Effector memory CD4-positive, alpha-beta T cell (primary cell): ENCODE data around the gene UGT1A9.

Experiments
- DNase-seq, 3 donors: peaks; one replicate each; pipeline ENCODE4 v3.0.0-alpha.2; 2020
- H3K27ac ChIP-seq: 2 replicates; pipeline ENCODE4 v1.7.0; 2013; ENCODE audit warnings: mild to moderate bottlenecking, low read length, moderate library complexity; ENCODE audit not compliant: insufficient read depth, poor library complexity, severe bottlenecking
- H3K27me3 ChIP-seq: replicated peaks from 2 replicates; pipeline ENCODE4 v1.7.0; 2013; ENCODE audit warnings: mild to moderate bottlenecking, low read length; ENCODE audit not compliant: insufficient read depth, control insufficient read depth, poor library complexity, severe bottlenecking
- H3K36me3 ChIP-seq: 2 replicates; pipeline ENCODE4 v1.7.0; 2013; ENCODE audit warnings: mild to moderate bottlenecking, low read length, moderate library complexity; ENCODE audit not compliant: control insufficient read depth, insufficient read depth
- H3K4me1 ChIP-seq: 2 replicates; pipeline ENCODE4 v1.7.0; 2013; ENCODE audit warnings: low read length, mild to moderate bottlenecking; ENCODE audit not compliant: control insufficient read depth, insufficient read depth, poor library complexity, severe bottlenecking
- H3K4me3 ChIP-seq: 2 replicates; pipeline ENCODE4 v1.7.0; 2013; ENCODE audit warnings: low read length, low read depth, mild to moderate bottlenecking; ENCODE audit not compliant: insufficient read depth, poor library complexity, severe bottlenecking
- H3K9me3 ChIP-seq: 2 replicates; pipeline ENCODE4 v1.7.0; 2013; ENCODE audit warnings: mild to moderate bottlenecking, low read length, moderate library complexity; ENCODE audit not compliant: control insufficient read depth

The UGT1A9 gene

DNA sequence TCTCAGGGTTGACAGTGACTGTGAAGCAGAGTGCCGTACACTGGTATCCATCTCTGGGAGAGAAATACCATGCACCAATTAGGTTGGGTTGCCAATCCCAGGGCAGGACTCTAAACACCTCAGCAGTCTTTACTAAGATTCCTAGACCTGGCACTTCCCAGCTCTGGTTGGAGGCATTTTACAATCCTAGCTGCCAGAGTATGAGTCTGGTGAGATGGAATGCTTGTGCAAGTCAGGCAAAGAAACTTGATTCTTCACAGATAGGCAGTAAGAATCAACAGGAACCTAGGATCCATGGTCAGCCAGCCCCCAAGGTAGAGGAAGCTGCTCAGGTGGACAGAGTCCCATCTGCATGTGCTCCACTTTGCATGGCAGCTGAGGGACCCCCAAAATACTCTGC lies 35.0 kb downstream of the UGT1A9 start:
- Histone ChIP-seq H3K4me1 (no peaks in the 10 kb centered on the region), H3K36me3 (no peaks in the 10 kb centered on the region), H3K27me3 (peaks cover 5% of the 10 kb centered on the region), H3K27ac (no peak overlapping the region), H3K4me3 (no peak overlapping the region), H3K9me3 (no peaks in the 10 kb centered on the region)
- no peak for DNase-seq

DNA sequence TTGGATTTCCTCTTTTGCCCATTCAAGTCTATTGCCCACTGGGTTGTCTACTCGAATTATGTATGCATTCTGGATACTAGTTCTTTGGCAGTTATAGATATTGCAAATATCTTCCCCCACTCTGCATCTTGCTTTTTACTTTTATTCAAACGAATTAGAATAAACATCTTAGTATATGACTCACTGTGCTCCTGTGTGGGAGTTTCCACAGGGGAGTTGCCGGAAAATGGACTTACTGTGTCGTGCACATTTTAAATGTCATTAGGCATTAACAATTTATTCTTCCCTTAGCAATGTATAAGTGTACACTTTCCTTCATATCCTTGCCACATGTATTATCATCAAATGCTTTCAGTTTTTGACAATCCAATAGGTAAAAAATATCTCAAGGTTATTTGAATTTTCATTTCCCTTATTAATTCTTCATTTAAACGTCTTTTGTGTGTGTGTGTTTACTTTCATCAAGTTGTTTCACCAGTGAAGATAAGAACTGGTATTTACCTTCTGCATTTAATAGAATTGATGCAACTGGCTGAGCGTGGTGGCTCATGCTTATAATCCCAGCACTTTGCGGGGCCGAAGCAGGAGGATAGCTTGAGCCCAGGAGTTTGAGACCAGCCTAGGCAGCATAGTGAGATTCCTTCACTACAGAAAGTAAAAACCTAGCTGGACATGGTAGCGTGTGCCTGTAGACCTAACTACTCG lies 36.4 kb downstream of the UGT1A9 start:
- no peak overlapping the region for H3K27ac ChIP-seq
- DNase-seq, result no peak
- no peak overlapping the region for H3K4me3 ChIP-seq
- H3K27me3 ChIP-seq, result peaks cover 8% of the 10 kb centered on the region
- no peaks in the 10 kb centered on the region for H3K36me3 ChIP-seq
- H3K4me1 ChIP-seq, result no peaks in the 10 kb centered on the region
- no peaks in the 10 kb centered on the region for H3K9me3 ChIP-seq

- no peak overlapping the region for H3K27ac ChIP-seq
- H3K4me1 ChIP-seq, result no peaks in the 10 kb centered on the region
- DNase-seq, result no peak
- no peaks in the 10 kb centered on the region for H3K9me3 ChIP-seq
- peaks cover 7% of the 10 kb centered on the region for H3K27me3 ChIP-seq
- no peak overlapping the region for H3K4me3 ChIP-seq
- H3K36me3 ChIP-seq, result no peaks in the 10 kb centered on the region
These were observed 37.2 kb downstream of the UGT1A9 start for GRCh38 chr2:233708942-233709341.

- H3K27ac ChIP-seq, result no peak overlapping the region
- no peaks in the 10 kb centered on the region for H3K9me3 ChIP-seq
- no peak overlapping the region for H3K4me3 ChIP-seq
- H3K36me3 ChIP-seq, result no peaks in the 10 kb centered on the region
- no peaks in the 10 kb centered on the region for H3K4me1 ChIP-seq
- DNase-seq, result peak in 2 of 3 donors; percentile 17 to 36
- H3K27me3 ChIP-seq, result peaks cover 5% of the 10 kb centered on the region
These were observed 39.8 kb downstream of the UGT1A9 start for GRCh38 chr2:233711312-233712008.

DNA sequence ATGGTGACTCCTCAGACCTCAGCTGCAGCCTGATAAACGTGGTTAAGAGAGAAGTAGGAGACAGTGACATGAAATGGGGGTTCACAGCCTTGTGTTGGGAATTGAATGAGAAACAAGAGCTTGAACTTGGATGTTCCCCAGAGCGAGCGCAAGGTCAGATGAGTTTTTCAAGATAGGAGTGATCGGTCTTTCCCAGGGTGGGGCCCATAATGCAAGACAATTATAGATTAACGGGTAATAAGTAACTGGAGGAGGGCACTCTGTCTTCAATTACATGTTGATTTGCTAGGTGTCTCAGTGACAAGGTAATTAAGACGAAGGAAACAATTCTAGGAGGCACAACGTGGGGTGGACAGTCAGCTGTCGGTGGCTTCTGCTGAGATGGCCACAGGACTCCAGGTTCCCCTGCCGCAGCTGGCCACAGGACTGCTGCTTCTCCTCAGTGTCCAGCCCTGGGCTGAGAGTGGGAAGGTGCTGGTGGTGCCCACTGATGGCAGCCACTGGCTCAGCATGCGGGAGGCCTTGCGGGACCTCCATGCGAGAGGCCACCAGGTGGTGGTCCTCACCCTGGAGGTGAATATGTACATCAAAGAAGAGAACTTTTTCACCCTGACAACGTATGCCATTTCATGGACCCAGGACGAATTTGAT lies 41.0 kb downstream of the UGT1A9 start, which contains the start of gene UGT1A5:
Gene UGT1A5, plus strand, starts transcription at position 297 of the 651 bp plus-strand sequence. Its CDS starts 85 bp downstream, at position 382.
- peaks cover 5% of the 10 kb centered on the region for H3K27me3 ChIP-seq
- no peaks in the 10 kb centered on the region for H3K4me1 ChIP-seq
- no peaks in the 10 kb centered on the region for H3K36me3 ChIP-seq

DNA sequence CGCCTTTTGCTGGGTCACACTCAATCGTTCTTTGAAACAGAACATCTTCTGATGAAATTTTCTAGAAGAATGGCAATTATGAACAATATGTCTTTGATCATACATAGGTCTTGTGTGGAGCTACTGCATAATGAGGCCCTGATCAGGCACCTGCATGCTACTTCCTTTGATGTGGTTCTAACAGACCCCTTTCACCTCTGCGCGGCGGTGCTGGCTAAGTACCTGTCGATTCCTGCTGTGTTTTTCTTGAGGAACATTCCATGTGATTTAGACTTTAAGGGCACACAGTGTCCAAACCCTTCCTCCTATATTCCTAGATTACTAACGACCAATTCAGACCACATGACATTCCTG lies 41.5 kb downstream of the UGT1A9 start:
- H3K4me1 ChIP-seq, result no peaks in the 10 kb centered on the region
- no peak overlapping the region for H3K27ac ChIP-seq
- H3K36me3 ChIP-seq, result no peaks in the 10 kb centered on the region
- H3K4me3 ChIP-seq, result no peak overlapping the region
- no peak for DNase-seq
- H3K9me3 ChIP-seq, result no peaks in the 10 kb centered on the region
- peaks cover 5% of the 10 kb centered on the region for H3K27me3 ChIP-seq

More for the DNA sequence above, 41.0 kb downstream of the UGT1A9 start, which contains the start of gene UGT1A5:
- no peaks in the 10 kb centered on the region for H3K9me3 ChIP-seq
- H3K4me3 ChIP-seq, result no peak within 1 kb of the TSS
- DNase-seq, result no peak
- no peak within 1 kb of the TSS for H3K27ac ChIP-seq

DNA sequence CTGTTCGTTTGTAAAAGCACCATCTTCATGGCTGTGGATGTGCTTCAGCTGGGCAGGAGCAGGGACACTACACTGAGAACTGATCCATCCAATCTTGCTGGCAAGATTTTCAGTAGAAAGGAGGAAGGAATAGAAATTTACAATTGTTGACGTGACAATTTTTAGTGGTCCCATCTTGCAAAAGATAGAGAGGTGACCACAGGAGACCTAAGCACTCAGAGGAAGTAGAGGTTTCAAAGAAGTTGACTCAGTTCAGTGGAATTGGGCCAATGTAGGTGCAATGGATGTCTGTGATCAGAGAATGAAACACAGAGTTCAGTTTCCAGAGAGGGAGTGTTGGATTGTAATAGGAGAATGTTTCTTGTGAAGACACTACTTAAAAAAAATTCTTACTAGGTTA lies 42.4 kb downstream of the UGT1A9 start:
- H3K4me3 ChIP-seq, result no peak overlapping the region
- H3K27ac ChIP-seq, result no peak overlapping the region
- no peak for DNase-seq
- no peaks in the 10 kb centered on the region for H3K36me3 ChIP-seq
- no peaks in the 10 kb centered on the region for H3K9me3 ChIP-seq
- peaks cover 2% of the 10 kb centered on the region for H3K27me3 ChIP-seq
- no peaks in the 10 kb centered on the region for H3K4me1 ChIP-seq

DNA sequence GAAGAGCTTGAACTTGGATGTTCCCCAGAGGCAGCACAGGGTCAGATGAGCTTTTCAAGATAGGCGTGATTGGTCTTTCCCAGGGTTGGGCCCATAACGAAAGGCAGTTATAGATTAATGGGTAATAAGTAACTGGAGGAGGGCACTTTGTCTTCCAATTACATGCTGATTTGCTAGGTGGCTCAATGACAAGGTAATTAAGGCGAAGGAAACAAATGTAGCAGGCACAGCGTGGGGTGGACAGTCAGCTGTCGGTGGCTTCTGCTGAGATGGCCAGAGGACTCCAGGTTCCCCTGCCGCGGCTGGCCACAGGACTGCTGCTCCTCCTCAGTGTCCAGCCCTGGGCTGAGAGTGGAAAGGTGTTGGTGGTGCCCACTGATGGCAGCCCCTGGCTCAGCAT lies 46.9 kb downstream of the UGT1A9 start, which contains the start of gene UGT1A4:
Gene UGT1A4, plus strand, starts transcription at position 185 of the 400 bp plus-strand sequence. Its CDS starts 85 bp downstream, at position 270.
- H3K9me3 ChIP-seq, result no peaks in the 10 kb centered on the region
- H3K27me3 ChIP-seq, result no peaks in the 10 kb centered on the region

DNA sequence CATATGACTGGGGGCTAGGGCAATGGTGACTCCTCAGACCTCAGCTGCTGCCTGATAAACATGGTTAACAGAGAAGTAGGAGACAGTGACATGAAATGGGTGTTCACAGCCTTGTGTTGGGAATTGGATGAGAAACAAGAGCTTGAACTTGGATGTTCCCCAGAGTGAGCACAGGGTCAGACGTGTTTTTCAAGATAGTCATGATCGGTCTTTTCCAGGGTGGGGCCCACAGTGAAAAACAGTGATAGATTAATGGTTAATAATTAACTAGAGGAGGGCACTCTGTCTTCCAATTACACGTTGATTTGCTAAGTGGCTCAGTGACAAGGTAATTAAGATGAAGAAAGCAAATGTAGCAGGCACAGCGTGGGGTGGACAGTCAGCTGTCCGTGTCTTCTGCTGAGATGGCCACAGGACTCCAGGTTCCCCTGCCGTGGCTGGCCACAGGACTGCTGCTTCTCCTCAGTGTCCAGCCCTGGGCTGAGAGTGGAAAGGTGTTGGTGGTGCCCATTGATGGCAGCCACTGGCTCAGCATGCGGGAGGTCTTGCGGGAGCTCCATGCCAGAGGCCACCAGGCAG lies 57.1 kb downstream of the UGT1A9 start, which contains the start of gene UGT1A3:
Gene UGT1A3, plus strand, starts transcription at position 320 of the 579 bp plus-strand sequence. Its CDS starts 85 bp downstream, at position 405.
- Histone ChIP-seq H3K27ac (no peak within 1 kb of the TSS), H3K4me1 (no peaks in the 10 kb centered on the region), H3K36me3 (no peaks in the 10 kb centered on the region), H3K4me3 (no peak within 1 kb of the TSS), H3K9me3 (no peaks in the 10 kb centered on the region), H3K27me3 (no peaks in the 10 kb centered on the region)
- DNase-seq, result no peak

More for the DNA sequence above, 46.9 kb downstream of the UGT1A9 start, which contains the start of gene UGT1A4:
- no peaks in the 10 kb centered on the region for H3K4me1 ChIP-seq
- H3K36me3 ChIP-seq, result no peaks in the 10 kb centered on the region
- no peak within 1 kb of the TSS for H3K27ac ChIP-seq
- no peak within 1 kb of the TSS for H3K4me3 ChIP-seq
- no peak for DNase-seq
